HG03378 (cell line): ENCODE results near the gene KCNG4.
"Not testable (repeated sequence)": the region's sequence is repeated elsewhere in the genome, so short reads cannot be mapped to it uniquely, and the experiment has no call there.

Experiments used
- ATAC-seq: cut with Tn5 transposase; IDR thresholded peaks from one replicate; pipeline ENCODE4 v1.9.1; 2021; ENCODE audit warnings: mild to moderate bottlenecking, moderate library complexity; ENCODE audit not compliant: unreplicated experiment

KCNG4 gene

GRCh38 chr16:84237994-84238750 lies 1.6 kb downstream of the KCNG4 start:
- ATAC-seq: no peak

GRCh38 chr16:84236671-84237070 lies 3.1 kb downstream of the KCNG4 start:
- no peak for ATAC-seq

- no peak for ATAC-seq
These were observed 5.2 kb downstream of the KCNG4 start for GRCh38 chr16:84234321-84235241.

- no peak for ATAC-seq
These were observed 6.1 kb downstream of the KCNG4 start for GRCh38 chr16:84233748-84234147.

GRCh38 chr16:84232969-84233368 lies 6.8 kb downstream of the KCNG4 start:
- ATAC-seq: no peak

GRCh38 chr16:84232060-84232459 lies 7.8 kb downstream of the KCNG4 start:
- ATAC-seq: no peak

GRCh38 chr16:84229471-84229870 lies 10.3 kb downstream of the KCNG4 start:
- ATAC-seq: no peak

GRCh38 chr16:84228256-84228838 lies 11.5 kb downstream of the KCNG4 start:
- ATAC-seq: no peak

- ATAC-seq: no peak
These were observed 12.3 kb downstream of the KCNG4 start for GRCh38 chr16:84227548-84227947.

GRCh38 chr16:84226026-84226425 lies 13.8 kb downstream of the KCNG4 start:
- ATAC-seq: no peak

- no peak for ATAC-seq
These were observed 14.2 kb downstream of the KCNG4 start for GRCh38 chr16:84225571-84225970.

- no peak for ATAC-seq
These were observed 14.7 kb downstream of the KCNG4 start for GRCh38 chr16:84225126-84225525.

GRCh38 chr16:84224554-84224953 lies 15.3 kb downstream of the KCNG4 start:
- no peak for ATAC-seq

- no peak for ATAC-seq
These were observed 16.4 kb downstream of the KCNG4 start for GRCh38 chr16:84223456-84223855.

GRCh38 chr16:84220851-84221250 lies 19.0 kb downstream of the KCNG4 start:
- ATAC-seq: no peak

GRCh38 chr16:84218956-84219355 lies 20.9 kb downstream of the KCNG4 start:
- no peak for ATAC-seq

- ATAC-seq: no peak
These were observed 21.5 kb downstream of the KCNG4 start for GRCh38 chr16:84218176-84218823.

GRCh38 chr16:84216144-84216543 lies 23.7 kb downstream of the KCNG4 start:
- ATAC-seq: not testable (repeated sequence)

GRCh38 chr16:84215531-84215930 lies 24.3 kb downstream of the KCNG4 start:
- ATAC-seq: no peak

GRCh38 chr16:84214451-84215066 lies 25.3 kb downstream of the KCNG4 start:
- no peak for ATAC-seq

- ATAC-seq: no peak
These were observed 27.2 kb downstream of the KCNG4 start for GRCh38 chr16:84212631-84213030.
